Measurements from ENCODE around the gene PMVK.
A peak's percentile ranks its signal among the peaks of the same experiment; 100 is the strongest.
"Not testable (repeated sequence)": the region's sequence is repeated elsewhere in the genome, so short reads cannot be mapped to it uniquely, and the experiment has no call there.

PMVK gene

GRCh38 chr1:154936555-154937084 lies at the start of gene PMVK:
Gene PMVK, minus strand, starts transcription at chr1:154936719. Its CDS starts 34 bp downstream, at chr1:154936685.
- peak; percentile 95 for DNase-seq

GRCh38 chr1:154983776-154984466 lies 47.4 kb upstream of the PMVK start:
- DNase-seq = no peak

- DNase-seq = peak; percentile 96
Observed at GRCh38 chr1:154982897-154983648, 46.6 kb upstream of the PMVK start, which contains the start of gene FLAD1. Gene FLAD1, plus strand, starts transcription at chr1:154983344. Its CDS starts 351 bp downstream, at chr1:154983695.

- no peak for DNase-seq
Observed at GRCh38 chr1:154982341-154982740, 45.8 kb upstream of the PMVK start.

- no peak for DNase-seq
Observed at GRCh38 chr1:154978360-154978759, 41.8 kb upstream of the PMVK start.

- not testable (repeated sequence) for DNase-seq
Observed at GRCh38 chr1:154977762-154978161, 41.2 kb upstream of the PMVK start.

DNA sequence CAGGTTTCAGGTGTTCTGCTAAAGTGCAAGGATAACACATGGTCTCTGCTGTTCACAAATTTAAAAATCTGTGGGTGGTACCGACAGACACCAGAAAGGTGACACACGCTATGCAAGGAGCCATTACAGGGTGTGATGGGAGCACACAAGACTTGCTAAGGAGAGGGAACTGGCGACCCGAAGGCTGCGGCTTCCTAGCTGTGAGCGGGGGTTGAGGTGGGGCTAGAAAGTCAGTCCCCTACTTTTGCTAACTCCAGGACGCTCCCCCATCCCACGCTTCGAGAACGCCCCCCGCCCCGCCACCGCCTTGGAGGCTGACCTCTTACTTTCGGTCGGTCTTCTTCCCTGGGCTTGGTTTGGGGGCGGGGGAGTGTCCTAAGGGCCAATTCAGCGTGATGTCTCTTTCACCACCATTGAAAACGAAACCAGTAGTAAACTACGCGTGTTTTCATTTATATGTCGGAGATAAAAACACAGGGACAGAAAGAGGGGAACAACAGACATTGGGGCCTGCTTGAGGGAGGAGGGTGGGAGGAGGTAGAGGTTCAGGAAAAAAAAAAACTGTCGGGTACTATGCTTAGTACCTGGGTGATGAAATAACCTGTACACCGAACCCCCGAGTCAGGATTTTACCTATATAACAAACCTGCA lies 39.0 kb upstream of the PMVK start:
- peak; percentile 72 for DNase-seq

- DNase-seq = peak; percentile 92
Observed at GRCh38 chr1:154974808-154975408, 38.4 kb upstream of the PMVK start.

DNA sequence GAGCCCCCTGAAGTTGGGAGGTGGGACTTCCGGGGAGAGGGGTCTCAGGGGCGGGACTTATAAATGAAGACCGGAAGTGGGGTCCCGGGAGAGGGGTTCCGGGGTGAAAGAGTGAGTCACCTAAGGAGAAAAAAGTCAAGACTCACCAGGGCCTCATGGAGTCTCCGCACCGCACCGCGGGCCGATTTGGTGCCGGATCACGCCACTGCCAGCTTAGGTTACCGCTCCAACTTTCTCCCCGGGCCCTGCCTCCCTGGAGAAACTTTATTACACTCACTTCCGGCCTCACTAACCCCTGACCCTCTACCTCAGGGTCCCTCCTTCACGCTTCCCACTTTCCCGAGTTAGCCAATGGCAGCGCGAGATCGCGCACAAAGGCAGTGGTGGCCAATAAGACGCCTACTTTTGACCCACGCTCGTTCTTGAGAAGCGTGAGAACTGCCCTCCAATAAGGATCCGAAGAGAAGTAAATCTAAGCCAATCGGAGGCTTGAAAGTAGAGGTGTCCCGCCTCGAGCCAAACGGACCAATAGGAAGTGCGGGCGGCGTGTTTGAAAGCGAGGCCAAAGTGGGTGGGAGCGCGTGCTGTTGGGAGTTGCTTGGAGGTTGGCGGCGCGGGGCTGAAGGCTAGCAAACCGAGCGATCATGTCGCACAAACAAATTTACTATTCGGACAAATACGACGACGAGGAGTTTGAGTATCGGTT lies 37.7 kb upstream of the PMVK start, which contains the start of gene CKS1B:
CKS1B (plus strand) TSS at position 580 of the 706 bp plus-strand sequence; CDS start at position 645, 65 bp downstream.
- DNase-seq = peak; percentile 99

DNA sequence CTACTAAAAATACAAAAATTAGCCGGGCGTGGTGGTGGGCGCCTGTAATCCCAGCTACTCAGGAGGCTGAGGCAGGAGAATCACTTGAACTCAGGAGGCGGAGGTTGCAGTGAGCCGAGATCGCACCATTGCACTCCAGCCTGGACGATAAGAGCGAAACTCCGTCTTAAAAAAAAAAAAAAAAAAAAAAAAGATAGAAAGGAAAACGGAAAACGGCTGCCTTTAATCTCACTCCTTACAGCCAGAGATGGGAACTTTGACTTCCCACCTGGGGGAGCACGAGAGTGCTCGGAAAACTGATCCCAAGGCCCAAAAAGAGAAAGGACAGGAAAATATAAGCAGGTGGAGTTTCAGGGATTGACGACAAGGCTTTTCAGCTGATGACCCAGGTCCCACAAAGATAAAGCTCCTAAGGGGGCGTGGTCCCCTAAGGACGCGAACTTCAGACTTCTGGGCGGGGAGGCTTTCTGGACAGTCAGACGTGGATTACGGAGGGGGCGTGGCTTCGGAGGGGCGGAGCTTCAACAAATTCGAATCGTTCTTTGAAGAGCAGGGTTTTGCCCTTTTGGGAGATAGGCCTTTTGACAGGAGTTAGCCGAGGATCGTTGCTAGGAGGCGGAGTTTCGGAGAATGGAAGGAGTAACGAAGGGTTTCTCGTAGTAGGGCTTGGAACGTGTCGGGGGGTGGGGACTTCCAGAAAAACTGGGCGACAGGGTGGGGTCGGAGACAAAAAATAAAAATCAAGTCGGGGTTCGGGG lies 37.0 kb upstream of the PMVK start:
- peak; percentile 92 for DNase-seq

DNA sequence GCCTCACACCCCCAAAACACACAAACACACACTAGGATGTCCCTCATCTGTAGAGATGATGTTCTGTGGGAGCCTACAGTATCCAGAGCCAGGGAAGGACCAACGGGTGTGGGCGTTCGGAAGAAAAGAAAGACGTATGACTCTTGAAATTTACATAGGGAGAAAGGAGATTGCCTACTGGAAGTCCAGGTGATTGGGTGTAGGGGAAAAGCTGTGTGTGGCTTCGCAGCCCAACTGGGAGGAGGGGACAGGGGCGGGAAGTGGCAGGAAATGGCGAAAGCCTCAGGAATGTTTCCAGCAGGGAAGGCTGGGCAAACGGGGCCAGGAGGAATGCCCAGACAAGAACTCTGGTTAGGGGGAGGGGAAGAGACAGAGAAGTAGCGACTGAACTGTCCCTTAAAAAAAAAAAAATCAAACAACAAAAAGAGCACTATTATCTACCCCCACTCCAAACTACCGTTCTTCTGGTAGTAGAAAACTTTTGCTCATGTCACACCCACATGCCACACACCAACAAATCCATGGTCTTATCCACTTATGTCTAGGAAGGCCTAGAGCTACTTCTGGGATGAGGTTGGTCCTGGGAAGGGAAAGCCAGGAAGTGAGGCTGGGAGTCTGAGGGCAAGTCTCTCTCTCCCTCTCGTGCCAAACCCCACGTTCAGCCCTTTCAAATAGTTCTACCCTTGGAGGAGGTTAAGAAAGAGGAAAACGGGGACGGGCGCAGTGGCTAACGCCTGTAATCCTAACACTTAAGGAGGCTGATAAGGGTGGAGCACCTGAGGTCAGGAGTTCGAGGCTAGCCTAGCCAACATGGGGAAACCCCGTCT lies 36.2 kb upstream of the PMVK start:
- DNase-seq = no peak

DNA sequence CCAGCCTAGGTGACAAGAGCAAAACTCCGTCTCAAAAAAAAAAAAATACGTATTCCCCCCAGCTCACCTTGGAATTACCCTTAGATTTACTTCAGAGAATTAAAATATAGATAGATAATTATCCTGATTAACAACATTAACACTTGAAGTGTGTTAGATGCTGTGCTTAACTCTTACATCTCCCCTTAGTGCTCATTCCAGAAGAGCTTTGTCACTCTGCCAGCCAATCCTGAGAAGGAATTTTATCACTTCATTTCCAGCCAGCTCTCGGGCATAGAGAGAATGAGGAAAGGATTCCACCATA lies 35.6 kb upstream of the PMVK start:
- no peak for DNase-seq

- no peak for DNase-seq
Observed at GRCh38 chr1:154971341-154971998, 35.0 kb upstream of the PMVK start.

DNA sequence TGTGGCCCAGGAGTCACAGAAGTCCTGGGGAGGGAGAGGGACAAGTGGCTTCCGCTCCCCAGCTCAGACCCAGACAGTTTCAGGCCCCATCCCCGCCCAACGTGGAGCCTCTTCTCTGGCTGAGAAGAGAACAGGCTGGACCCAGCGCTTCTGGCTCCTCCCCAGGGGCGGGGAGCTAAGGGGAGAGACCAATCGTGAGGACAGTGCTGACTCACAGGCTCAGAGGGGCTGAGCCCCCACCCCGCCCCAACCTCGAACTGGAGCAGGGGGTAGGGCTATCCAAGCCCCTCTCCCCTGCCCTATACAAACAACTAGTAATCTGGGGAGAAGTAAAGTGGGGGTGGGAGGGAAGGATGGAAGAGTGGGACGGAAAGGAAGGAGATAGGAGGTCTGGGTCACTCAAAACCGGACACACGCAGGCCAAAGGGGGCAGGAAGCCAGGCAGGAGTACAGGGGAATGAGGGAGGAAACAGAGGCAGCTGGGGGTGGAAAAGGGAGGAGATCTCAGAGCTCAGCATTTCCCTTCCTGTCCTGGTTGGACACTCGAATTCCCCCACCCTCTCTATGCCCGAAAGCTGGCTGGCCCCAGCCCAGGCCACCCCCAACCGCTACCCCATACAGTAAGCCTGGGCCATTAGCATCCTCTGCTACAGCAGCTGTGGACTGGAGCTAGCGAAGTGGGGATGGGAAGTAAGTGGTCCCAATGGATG lies 34.3 kb upstream of the PMVK start, which contains the start of gene SHC1:
SHC1 (minus strand) TSS at position 117 of the 710 bp plus-strand sequence. CDS start 221 bp downstream, outside the sequence.
- DNase-seq = peak; percentile 43

DNA sequence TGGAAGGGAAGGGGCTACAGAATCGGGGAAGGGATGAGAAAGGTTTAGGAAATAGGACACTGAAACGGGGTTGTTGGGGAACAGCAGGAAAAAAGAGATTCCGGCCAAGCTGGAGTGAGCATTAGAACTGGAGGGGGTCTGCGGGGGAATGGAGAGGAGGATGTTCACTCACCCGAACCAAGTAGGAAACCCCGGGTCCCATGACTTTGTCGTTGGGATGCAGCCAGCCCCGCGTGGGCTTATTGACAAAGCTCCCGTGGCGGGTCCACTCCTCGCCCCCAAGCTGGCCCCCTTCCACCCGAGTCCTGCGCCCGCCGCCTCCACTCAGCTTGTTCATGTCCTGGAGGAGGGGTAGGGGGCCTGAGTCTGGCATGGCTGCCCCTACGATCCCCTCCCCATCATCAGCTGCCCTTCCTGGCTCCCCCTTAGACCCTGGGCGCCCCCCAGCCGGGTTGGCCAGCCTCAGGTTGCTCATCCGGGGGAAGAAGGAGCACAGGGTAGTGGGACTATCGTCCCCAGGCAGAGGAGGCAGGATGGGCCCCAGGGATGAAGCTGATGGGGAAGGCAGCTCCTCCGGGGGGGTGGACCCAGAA lies 33.4 kb upstream of the PMVK start:
- no peak for DNase-seq

DNA sequence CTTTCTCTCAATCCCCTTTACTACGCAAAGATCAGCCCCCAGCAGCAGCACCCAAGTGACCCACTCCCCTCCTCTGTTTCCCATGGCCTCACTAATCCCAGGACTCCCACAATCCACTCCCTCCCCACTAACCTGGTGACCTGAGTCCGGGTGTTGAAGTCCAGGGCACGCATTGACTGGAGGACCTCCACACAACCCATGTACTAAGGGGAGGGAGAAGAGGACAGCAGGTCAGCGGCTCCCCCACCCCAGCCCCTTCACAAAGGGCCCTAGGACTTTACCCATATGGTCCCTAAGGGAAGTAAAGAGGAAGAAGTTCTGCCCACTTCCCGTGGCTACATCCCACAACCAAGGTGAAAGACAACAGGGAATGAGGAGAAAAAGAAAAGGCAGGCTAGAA lies 32.7 kb upstream of the PMVK start:
- no peak for DNase-seq

DNA sequence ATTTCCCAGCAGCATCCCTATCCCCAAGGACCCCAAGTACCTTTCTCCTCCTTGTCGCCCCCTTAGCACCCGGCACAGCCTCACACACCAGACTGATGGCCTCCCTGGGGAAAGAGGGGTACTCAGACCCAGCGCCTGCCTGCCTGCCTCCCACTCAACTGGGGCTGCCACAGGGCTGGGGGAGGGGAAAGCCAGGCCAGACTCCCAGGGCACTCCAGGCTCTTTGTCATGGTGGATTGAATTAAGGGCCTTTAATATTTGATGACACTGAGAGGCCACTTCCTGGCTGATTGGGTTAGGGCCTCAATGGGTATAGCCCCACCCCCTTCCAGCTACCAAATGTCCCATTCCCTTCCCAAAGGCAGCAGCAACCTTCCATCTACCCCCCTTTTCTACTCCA lies 32.2 kb upstream of the PMVK start:
- no peak for DNase-seq

GRCh38 chr1:154967331-154967950 lies 30.9 kb upstream of the PMVK start:
- DNase-seq = no peak

Data from stimulated activated naive CD4-positive, alpha-beta T cell treated with Interleukin-2 at 50 U/mL for 16 hours (primary cell).